ENCODE data around the gene CDK6.

The CDK6 gene

DNA sequence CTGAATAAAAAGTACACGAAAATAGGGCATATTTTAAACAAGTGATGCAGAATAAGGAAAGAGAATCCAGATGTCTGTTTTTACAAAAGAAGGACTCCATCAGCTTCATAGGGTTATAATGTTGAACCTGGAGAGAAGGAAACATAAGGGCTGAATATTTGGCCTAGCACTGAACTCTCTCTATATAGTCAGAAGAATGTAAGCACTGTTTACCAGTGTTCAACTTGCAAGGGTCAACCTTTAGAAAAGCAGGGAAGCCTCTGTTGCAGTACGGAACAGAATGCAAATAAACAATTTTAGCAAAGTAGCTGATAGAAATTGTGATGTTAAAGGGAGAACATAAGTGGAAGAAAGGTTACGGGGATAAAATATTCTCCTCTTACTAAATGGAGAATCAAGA lies 16.2 kb downstream of the CDK6 start:
- ChIA-PET CTCF (interaction anchor here (0.8 to 2.7 kb wide), 3 partner anchors 10 to 125 kb away, joined by 3 to 9 read pairs (median 3); no protein-coding TSS in a partner anchor), POLR2A (no interaction called here)
- no peak for DNase-seq
- H3K36me3 ChIP-seq (ENCODE audit: control insufficient read depth in 4 of 4, insufficient read depth in 4 of 4, low read length in 3 of 4) = peaks cover 13 to 66% (median 42%) of the 10 kb centered on the region in 4 experiments
- peaks cover 2 to 23% (median 9%) of the 10 kb centered on the region in 4 experiments for H3K4me1 ChIP-seq (ENCODE audit: control extremely low read depth in 1 of 4, control insufficient read depth in 4 of 4, insufficient read depth in 4 of 4, low read length in 3 of 4)
- peak overlapping the region in 1 of 7 experiments; percentile 14 for H3K4me3 ChIP-seq (ENCODE audit: control insufficient read depth in 1 of 7, extremely low read depth in 1 of 7, insufficient read depth in 4 of 7, low read depth in 2 of 7, low read length in 6 of 7)
- H3K27me3 ChIP-seq (replicated peaks in 2 of 5; ENCODE audit: control insufficient read depth in 4 of 5, insufficient read depth in 5 of 5, low read length in 4 of 5) = no peaks in the 10 kb centered on the region
- no peak overlapping the region for H3K27ac ChIP-seq (ENCODE audit: insufficient read depth in 1 of 2, low read depth in 1 of 2, low read length in 2 of 2, poor library complexity in 1 of 2, severe bottlenecking in 2 of 2)
- H3K9me3 ChIP-seq (ENCODE audit: control extremely low read depth in 1 of 5, control insufficient read depth in 4 of 5, insufficient read depth in 2 of 5, low read depth in 1 of 5, low read length in 4 of 5) = peaks cover 2 to 23% (median 11%) of the 10 kb centered on the region in 5 experiments
- 100% methylated on average over 3 of the region's 3 CpGs for WGBS (ENCODE audit: insufficient coverage)

DNA sequence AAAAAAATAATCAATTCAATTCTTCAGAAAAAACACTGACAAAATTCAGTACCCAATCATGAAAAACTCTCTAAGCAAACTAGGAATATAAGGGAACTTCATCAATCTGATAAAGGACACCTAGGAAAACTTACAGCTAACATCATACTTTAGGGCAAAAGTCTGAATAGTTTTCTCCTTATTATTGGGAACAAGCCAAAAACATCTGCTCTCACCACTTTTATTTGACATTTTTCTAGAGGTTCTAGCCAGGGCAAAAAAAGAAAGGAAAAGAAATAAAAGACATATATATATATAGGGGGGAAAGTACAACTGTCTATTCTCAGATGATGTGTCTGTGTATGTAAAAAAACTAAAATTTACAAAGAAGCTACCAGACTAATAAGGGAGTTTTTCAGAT lies 19.0 kb downstream of the CDK6 start:
- Histone ChIP-seq H3K27ac (ENCODE audit: insufficient read depth in 1 of 2, low read depth in 1 of 2, low read length in 2 of 2, poor library complexity in 1 of 2, severe bottlenecking in 2 of 2) (no peak overlapping the region), H3K36me3 (ENCODE audit: control insufficient read depth in 4 of 4, insufficient read depth in 4 of 4, low read length in 3 of 4) (peaks cover 17 to 71% (median 47%) of the 10 kb centered on the region in 4 experiments), H3K27me3 (replicated peaks in 2 of 5; ENCODE audit: control insufficient read depth in 4 of 5, insufficient read depth in 5 of 5, low read length in 4 of 5) (no peaks in the 10 kb centered on the region), H3K4me3 (ENCODE audit: control insufficient read depth in 1 of 7, extremely low read depth in 1 of 7, insufficient read depth in 4 of 7, low read depth in 2 of 7, low read length in 6 of 7) (no peak overlapping the region), H3K4me1 (ENCODE audit: control extremely low read depth in 1 of 4, control insufficient read depth in 4 of 4, insufficient read depth in 4 of 4, low read length in 3 of 4) (peaks cover 9 to 29% (median 13%) of the 10 kb centered on the region in 4 experiments), H3K9me3 (ENCODE audit: control extremely low read depth in 1 of 5, control insufficient read depth in 4 of 5, insufficient read depth in 2 of 5, low read depth in 1 of 5, low read length in 4 of 5) (peaks cover 2 to 24% (median 11%) of the 10 kb centered on the region in 5 experiments)
- CTCF ChIA-PET = interaction anchor here (1.1 to 1.6 kb wide), 2 partner anchors 16 to 128 kb away, joined by 3 to 6 read pairs; no protein-coding TSS in a partner anchor
- POLR2A ChIA-PET = interaction anchor here (1.2 kb wide), 1 partner anchor 62 kb away, joined by 3 read pairs; no protein-coding TSS in a partner anchor
- no peak for DNase-seq

DNA sequence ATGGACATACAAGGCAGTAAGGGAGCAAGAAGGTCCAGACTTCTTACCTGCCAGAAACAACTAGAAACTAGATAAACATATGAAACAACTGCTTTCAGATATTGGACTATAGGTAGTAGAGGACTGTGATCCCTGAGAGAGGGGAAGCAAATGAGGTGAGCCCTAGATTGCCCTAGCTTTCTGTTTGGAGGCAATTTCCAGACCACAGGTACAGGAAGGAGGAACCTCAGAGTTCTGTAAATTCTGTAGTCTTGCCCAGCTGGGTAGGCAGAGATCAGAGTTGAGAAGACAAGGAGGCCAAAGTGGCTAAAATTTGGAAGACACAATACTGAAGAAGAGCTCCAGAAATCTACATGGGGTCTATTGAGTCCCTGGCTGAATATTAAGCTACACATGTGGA lies 21.0 kb downstream of the CDK6 start:
- H3K4me1 ChIP-seq (ENCODE audit: control extremely low read depth in 1 of 4, control insufficient read depth in 4 of 4, insufficient read depth in 4 of 4, low read length in 3 of 4) = peaks cover 9 to 42% (median 15%) of the 10 kb centered on the region in 4 experiments
- POLR2A ChIA-PET = interaction anchor here (1.1 to 1.2 kb wide), 2 partner anchors 17 to 49 kb away, joined by 3 read pairs; no protein-coding TSS in a partner anchor
- CTCF ChIA-PET = interaction anchor here (1.7 kb wide), 1 partner anchor 12 kb away, joined by 5 read pairs; no protein-coding TSS in a partner anchor
- H3K27ac ChIP-seq (ENCODE audit: insufficient read depth in 1 of 2, low read depth in 1 of 2, low read length in 2 of 2, poor library complexity in 1 of 2, severe bottlenecking in 2 of 2) = no peak overlapping the region
- peak overlapping the region in 1 of 7 experiments; percentile 6 for H3K4me3 ChIP-seq (ENCODE audit: control insufficient read depth in 1 of 7, extremely low read depth in 1 of 7, insufficient read depth in 4 of 7, low read depth in 2 of 7, low read length in 6 of 7)
- DNase-seq = peak in 1 of 3 donors; percentile 45
- H3K9me3 ChIP-seq (ENCODE audit: control extremely low read depth in 1 of 5, control insufficient read depth in 4 of 5, insufficient read depth in 2 of 5, low read depth in 1 of 5, low read length in 4 of 5) = peaks cover 0 to 23% (median 11%) of the 10 kb centered on the region in 5 experiments
- peaks cover 24 to 77% (median 46%) of the 10 kb centered on the region in 4 experiments for H3K36me3 ChIP-seq (ENCODE audit: control insufficient read depth in 4 of 4, insufficient read depth in 4 of 4, low read length in 3 of 4)
- H3K27me3 ChIP-seq (replicated peaks in 2 of 5; ENCODE audit: control insufficient read depth in 4 of 5, insufficient read depth in 5 of 5, low read length in 4 of 5) = no peaks in the 10 kb centered on the region

DNA sequence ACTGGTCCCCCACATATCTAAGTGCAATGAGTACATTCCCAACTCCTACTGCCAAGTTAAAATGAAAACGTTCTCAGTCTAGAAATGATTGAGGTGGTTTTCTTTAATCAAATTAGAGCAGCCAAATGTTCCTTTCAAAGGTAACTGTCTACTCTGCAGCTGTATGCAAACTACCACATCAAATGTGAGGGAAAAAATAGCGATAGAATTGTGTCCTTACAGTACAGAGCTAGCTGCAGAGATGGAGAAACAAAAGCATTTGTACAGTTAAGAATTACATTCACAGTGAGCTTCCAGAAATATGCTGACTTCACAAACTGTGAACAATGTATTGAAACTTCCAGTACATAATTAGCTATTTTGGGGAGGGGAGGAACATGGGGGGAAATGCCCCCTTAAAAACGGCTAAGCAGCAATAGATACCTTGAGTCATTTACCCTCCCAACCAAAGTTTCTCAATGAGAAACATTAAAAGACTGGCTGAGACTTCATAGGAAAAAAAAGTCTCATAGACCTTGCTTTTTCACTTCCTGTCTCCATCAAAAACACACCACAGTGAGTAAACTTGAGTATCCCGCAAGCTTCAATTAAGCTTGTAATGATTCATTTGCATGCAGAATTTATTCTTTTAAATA lies 22.9 kb downstream of the CDK6 start:
- H3K4me3 ChIP-seq (ENCODE audit: control insufficient read depth in 1 of 7, extremely low read depth in 1 of 7, insufficient read depth in 4 of 7, low read depth in 2 of 7, low read length in 6 of 7) = no peak overlapping the region
- H3K27me3 ChIP-seq (replicated peaks in 2 of 5; ENCODE audit: control insufficient read depth in 4 of 5, insufficient read depth in 5 of 5, low read length in 4 of 5) = no peaks in the 10 kb centered on the region
- CTCF ChIA-PET = interaction anchor here (0.6 to 1.7 kb wide), 13 partner anchors 9 to 193 kb away, joined by 3 to 7 read pairs (median 3); no protein-coding TSS in a partner anchor
- POLR2A ChIA-PET = no interaction called here
- H3K9me3 ChIP-seq (ENCODE audit: control extremely low read depth in 1 of 5, control insufficient read depth in 4 of 5, insufficient read depth in 2 of 5, low read depth in 1 of 5, low read length in 4 of 5) = peaks cover 0 to 15% (median 8%) of the 10 kb centered on the region in 5 experiments
- WGBS (ENCODE audit: insufficient coverage) = no CpG with 5 or more reads among the region's 4 CpGs
- DNase-seq = peak; percentile 28 to 80 (median 68)
- peak overlapping the region; percentile 27 to 35 for H3K27ac ChIP-seq (ENCODE audit: insufficient read depth in 1 of 2, low read depth in 1 of 2, low read length in 2 of 2, poor library complexity in 1 of 2, severe bottlenecking in 2 of 2)
- peaks cover 17 to 66% (median 37%) of the 10 kb centered on the region in 4 experiments for H3K36me3 ChIP-seq (ENCODE audit: control insufficient read depth in 4 of 4, insufficient read depth in 4 of 4, low read length in 3 of 4)
- H3K4me1 ChIP-seq (ENCODE audit: control extremely low read depth in 1 of 4, control insufficient read depth in 4 of 4, insufficient read depth in 4 of 4, low read length in 3 of 4) = peaks cover 13 to 59% (median 28%) of the 10 kb centered on the region in 4 experiments

DNA sequence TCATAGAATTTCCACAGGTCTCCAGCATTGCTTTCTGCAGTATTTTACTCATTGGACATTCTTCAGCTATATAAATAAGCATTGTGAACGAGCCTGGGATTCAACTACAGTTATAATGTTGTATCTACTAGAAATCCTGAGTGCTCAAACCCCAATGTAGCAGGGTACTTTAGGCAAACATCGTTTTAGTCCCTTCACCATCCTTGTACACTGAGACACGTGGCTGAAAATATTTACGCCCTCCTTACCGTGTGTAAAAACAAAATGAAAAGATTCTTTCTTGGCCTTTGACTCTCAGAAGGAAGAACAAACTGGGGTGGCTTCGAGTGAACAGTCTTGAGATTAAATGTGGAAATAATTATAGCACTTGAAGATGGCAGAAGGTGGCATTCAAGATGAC lies 25.2 kb downstream of the CDK6 start:
- Histone ChIP-seq H3K27me3 (replicated peaks in 2 of 5; ENCODE audit: control insufficient read depth in 4 of 5, insufficient read depth in 5 of 5, low read length in 4 of 5) (no peaks in the 10 kb centered on the region), H3K27ac (ENCODE audit: insufficient read depth in 1 of 2, low read depth in 1 of 2, low read length in 2 of 2, poor library complexity in 1 of 2, severe bottlenecking in 2 of 2) (peak overlapping the region in 1 of 2 experiments; percentile 8), H3K4me3 (ENCODE audit: control insufficient read depth in 1 of 7, extremely low read depth in 1 of 7, insufficient read depth in 4 of 7, low read depth in 2 of 7, low read length in 6 of 7) (no peak overlapping the region), H3K4me1 (ENCODE audit: control extremely low read depth in 1 of 4, control insufficient read depth in 4 of 4, insufficient read depth in 4 of 4, low read length in 3 of 4) (peaks cover 15 to 65% (median 30%) of the 10 kb centered on the region in 4 experiments), H3K36me3 (ENCODE audit: control insufficient read depth in 4 of 4, insufficient read depth in 4 of 4, low read length in 3 of 4) (peaks cover 20 to 56% (median 35%) of the 10 kb centered on the region in 4 experiments), H3K9me3 (ENCODE audit: control extremely low read depth in 1 of 5, control insufficient read depth in 4 of 5, insufficient read depth in 2 of 5, low read depth in 1 of 5, low read length in 4 of 5) (peaks cover 0 to 11% (median 4%) of the 10 kb centered on the region in 5 experiments)
- 100% methylated on average over 5 of the region's 6 CpGs for WGBS (ENCODE audit: insufficient coverage)
- no peak for DNase-seq
- ChIA-PET CTCF (interaction anchor here (0.6 to 3.2 kb wide), 6 partner anchors 9 to 178 kb away, joined by 3 to 15 read pairs (median 4); no protein-coding TSS in a partner anchor), POLR2A (no interaction called here)

DNA sequence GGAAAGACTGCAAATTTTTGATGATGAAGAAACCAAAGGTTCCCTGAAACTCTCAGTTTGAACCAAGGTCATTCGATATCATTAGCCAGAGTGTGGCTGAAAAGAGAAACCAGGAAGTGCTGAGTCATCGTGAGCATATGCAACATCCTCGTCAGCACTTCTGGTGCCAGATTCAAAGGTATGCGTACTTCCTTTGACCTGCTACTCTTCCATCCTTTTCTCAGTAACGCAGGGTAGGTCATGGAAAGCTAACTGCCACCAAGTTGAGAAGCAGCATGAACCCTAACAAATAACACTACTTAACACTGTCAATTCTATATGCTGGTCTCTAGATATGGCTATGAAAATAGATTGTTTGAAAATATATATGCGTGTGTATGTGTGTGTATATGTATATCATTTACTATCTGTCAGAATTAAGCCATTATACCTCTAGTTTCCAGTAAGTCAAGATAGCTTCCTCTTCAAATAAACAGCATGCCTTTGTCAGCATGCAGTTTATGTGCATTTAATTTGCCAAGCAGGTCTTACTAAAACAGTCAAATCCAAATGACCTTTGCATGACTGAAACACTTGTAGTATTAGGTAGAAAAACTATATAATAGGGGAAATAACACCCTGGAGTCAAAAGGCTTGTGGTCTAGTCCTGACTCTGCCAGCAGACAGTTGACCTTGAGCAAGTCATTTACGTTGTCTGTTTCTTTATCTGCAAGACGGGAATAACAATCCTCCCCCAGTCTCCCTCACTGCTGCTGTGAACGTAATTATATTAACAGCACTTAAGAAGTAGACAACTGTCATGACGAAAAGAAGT lies 26.4 kb downstream of the CDK6 start:
- Histone ChIP-seq H3K4me3 (ENCODE audit: control insufficient read depth in 1 of 7, extremely low read depth in 1 of 7, insufficient read depth in 4 of 7, low read depth in 2 of 7, low read length in 6 of 7) (peak overlapping the region in 1 of 7 experiments; percentile 18), H3K27me3 (replicated peaks in 2 of 5; ENCODE audit: control insufficient read depth in 4 of 5, insufficient read depth in 5 of 5, low read length in 4 of 5) (no peaks in the 10 kb centered on the region), H3K9me3 (ENCODE audit: control extremely low read depth in 1 of 5, control insufficient read depth in 4 of 5, insufficient read depth in 2 of 5, low read depth in 1 of 5, low read length in 4 of 5) (peaks cover 0 to 2% (median 0%) of the 10 kb centered on the region in 5 experiments), H3K36me3 (ENCODE audit: control insufficient read depth in 4 of 4, insufficient read depth in 4 of 4, low read length in 3 of 4) (peaks cover 13 to 57% (median 32%) of the 10 kb centered on the region in 4 experiments), H3K4me1 (ENCODE audit: control extremely low read depth in 1 of 4, control insufficient read depth in 4 of 4, insufficient read depth in 4 of 4, low read length in 3 of 4) (peaks cover 17 to 58% (median 29%) of the 10 kb centered on the region in 4 experiments), H3K27ac (ENCODE audit: insufficient read depth in 1 of 2, low read depth in 1 of 2, low read length in 2 of 2, poor library complexity in 1 of 2, severe bottlenecking in 2 of 2) (peak overlapping the region; percentile 11 to 74)
- 61% methylated on average over 3 of the region's 10 CpGs for WGBS (ENCODE audit: insufficient coverage)
- POLR2A ChIA-PET = no interaction called here
- peak; percentile 88 to 95 (median 95) for DNase-seq
- CTCF ChIA-PET = interaction anchor here (1.9 to 3.2 kb wide), 2 partner anchors 10 to 19 kb away, joined by 9 to 15 read pairs; no protein-coding TSS in a partner anchor

Measured in common myeloid progenitor, CD34-positive (primary cell).